NCI-H1436 (cell line): ENCODE data around the gene MPZL3.

ENCODE experiments used
- DNase-seq: peaks from one replicate; lab custom pipeline; 2025; lab: John Stamatoyannopoulos, UW

Gene MPZL3

GRCh38 chr11:118231461-118231860, 20.7 kb downstream of the MPZL3 start:
- DNase-seq: no peak

GRCh38 chr11:118230088-118230487, 22.1 kb downstream of the MPZL3 start:
- no peak for DNase-seq

- no peak for DNase-seq
Observed at GRCh38 chr11:118229274-118229847, 22.8 kb downstream of the MPZL3 start.

- no peak for DNase-seq
Observed at GRCh38 chr11:118227865-118228785, 24.0 kb downstream of the MPZL3 start.

- no peak for DNase-seq
Observed at GRCh38 chr11:118226781-118227180, 25.4 kb downstream of the MPZL3 start.

- DNase-seq: no peak
Observed at GRCh38 chr11:118226296-118226695, 25.9 kb downstream of the MPZL3 start.

GRCh38 chr11:118224511-118225188, 27.5 kb downstream of the MPZL3 start, which contains the start of gene JAML:
Gene JAML, minus strand, starts transcription at chr11:118225011. Its CDS starts 10,145 bp downstream, at chr11:118214866.
- no peak for DNase-seq

GRCh38 chr11:118223992-118224391, 28.2 kb downstream of the MPZL3 start:
- no peak for DNase-seq

GRCh38 chr11:118223570-118223969, 28.6 kb downstream of the MPZL3 start:
- no peak for DNase-seq

GRCh38 chr11:118222437-118222836, 29.7 kb downstream of the MPZL3 start:
- DNase-seq: no peak

GRCh38 chr11:118221419-118221818, 30.7 kb downstream of the MPZL3 start:
- DNase-seq: no peak

- DNase-seq: no peak
Observed at GRCh38 chr11:118219732-118220131, 32.4 kb downstream of the MPZL3 start.

GRCh38 chr11:118219244-118219643, 32.9 kb downstream of the MPZL3 start:
- no peak for DNase-seq

- no peak for DNase-seq
Observed at GRCh38 chr11:118217575-118217974, 34.6 kb downstream of the MPZL3 start.

- no peak for DNase-seq
Observed at GRCh38 chr11:118216621-118217481, 35.3 kb downstream of the MPZL3 start.

- no peak for DNase-seq
Observed at GRCh38 chr11:118215765-118216164, 36.4 kb downstream of the MPZL3 start.

GRCh38 chr11:118215262-118215661, 36.9 kb downstream of the MPZL3 start:
- DNase-seq: no peak

GRCh38 chr11:118214210-118214914, 37.8 kb downstream of the MPZL3 start:
- DNase-seq: no peak

- no peak for DNase-seq
Observed at GRCh38 chr11:118213781-118214180, 38.4 kb downstream of the MPZL3 start.

- DNase-seq: no peak
Observed at GRCh38 chr11:118213201-118213600, 39.0 kb downstream of the MPZL3 start.

- DNase-seq: no peak
Observed at GRCh38 chr11:118212781-118213191, 39.4 kb downstream of the MPZL3 start.
